IMR-90 (cell line): ENCODE data around the gene MCUR1. TPM values are rescaled to one million over a fixed set of nuclear protein-coding genes. Genes with fewer than 3 reads are reported as not detected.

ENCODE experiments used
- ATAC-seq: fragments of 200-7000 bp; cut with Tn5 transposase; 2 replicates; pipeline ENCODE4 v1.9.1; 2020; ENCODE audit warnings: low read depth, mild to moderate bottlenecking, moderate library complexity
- BruUV-seq: library from RNA; stranded (reverse); fragments of 400-500 nt; replicated peaks from 2 replicates; lab custom pipeline; 2021; lab: Mats Ljungman, UMichigan
- CTCF ChIA-PET: fragments of 300-600 bp; formaldehyde crosslinking; extraction: SDS; loops from one replicate; lab custom pipeline; 2021; ENCODE audit warnings: antibody characterized with exemption; lab: Yijun Ruan, JAX
- POLR2A ChIA-PET: fragments of 300-600 bp; sonication (Branson Sonifier 250); formaldehyde crosslinking; loops from one replicate; lab custom pipeline; 2022; ENCODE audit warnings: antibody characterized with exemption; ENCODE audit not compliant: unreplicated experiment; lab: Charles Lee
- DNase-seq: peaks from one replicate; pipeline ENCODE4 v3.0.0; 2013
- H2AFZ ChIP-seq: replicated peaks from 2 replicates; pipeline ENCODE3; 2013; ENCODE audit warnings: low read length, mild to moderate bottlenecking; ENCODE audit not compliant: poor library complexity
- H2AK5ac ChIP-seq: 2 replicates; pipeline ENCODE4 v1.6.1; 2013; ENCODE audit warnings: low read depth, low read length, inconsistent platforms
- H2AK9ac ChIP-seq: replicated peaks from 2 replicates; pipeline ENCODE3; 2013; ENCODE audit warnings: mild to moderate bottlenecking, low read depth, low read length, moderate library complexity; ENCODE audit not compliant: poor library complexity
- H2BK120ac ChIP-seq: 2 replicates; pipeline ENCODE4 v1.6.1; 2013; ENCODE audit warnings: low read depth, low read length, inconsistent platforms
- H2BK15ac ChIP-seq: 3 replicates; pipeline ENCODE4 v1.6.1; 2013; ENCODE audit warnings: low read depth, low read length, inconsistent platforms
- H2BK20ac ChIP-seq: 2 replicates; pipeline ENCODE4 v1.6.1; 2013; ENCODE audit warnings: low read depth, mild to moderate bottlenecking, inconsistent platforms, low read length, moderate library complexity
- H2BK5ac ChIP-seq: 2 replicates; pipeline ENCODE4 v1.6.1; 2013; ENCODE audit warnings: mild to moderate bottlenecking, low read depth, low read length, inconsistent platforms; ENCODE audit not compliant: poor library complexity, severe bottlenecking
- H3K14ac ChIP-seq: replicated peaks from 2 replicates; pipeline ENCODE4 v1.6.1; 2013; ENCODE audit warnings: low read depth, low read length, inconsistent platforms
- H3K18ac ChIP-seq: 2 replicates; pipeline ENCODE4 v1.6.1; 2013; ENCODE audit warnings: low read depth, low read length, control low read depth
- H3K23ac ChIP-seq: 2 replicates; pipeline ENCODE4 v1.6.1; 2013; ENCODE audit warnings: low read depth, low read length, inconsistent platforms
- H3K27ac ChIP-seq: 2 replicates; pipeline ENCODE4 v1.5.1; 2013; ENCODE audit warnings: mild to moderate bottlenecking, control low read depth, low read length; ENCODE audit not compliant: insufficient read depth
- H3K27me3 ChIP-seq: 2 replicates; pipeline ENCODE4 v1.6.1; 2013; ENCODE audit warnings: low read length; ENCODE audit not compliant: control insufficient read depth, insufficient read depth
- H3K36me3 ChIP-seq: 2 replicates; pipeline ENCODE4 v1.6.1; 2013; ENCODE audit warnings: low read length, mixed read lengths; ENCODE audit not compliant: control insufficient read depth, insufficient read depth
- H3K4ac ChIP-seq: 2 replicates; pipeline ENCODE4 v1.6.1; 2013; ENCODE audit warnings: low read depth, low read length, inconsistent platforms
- H3K4me1 ChIP-seq: 2 replicates; pipeline ENCODE4 v1.6.1; 2013; ENCODE audit warnings: low read length, mixed read lengths; ENCODE audit not compliant: control insufficient read depth, insufficient read depth
- H3K4me2 ChIP-seq: 2 replicates; pipeline ENCODE4 v1.6.1; 2013; ENCODE audit warnings: low read depth, mild to moderate bottlenecking, control low read depth, low read length, moderate library complexity
- H3K4me3 ChIP-seq: 2 replicates; pipeline ENCODE4 v1.5.1; 2013; ENCODE audit warnings: low read depth, mild to moderate bottlenecking, control low read depth, low read length, moderate library complexity; ENCODE audit not compliant: insufficient read depth
- H3K56ac ChIP-seq: 2 replicates; pipeline ENCODE4 v1.6.1; 2013; ENCODE audit warnings: low read length, inconsistent platforms; ENCODE audit not compliant: insufficient read depth; ENCODE audit errors: extremely low read depth
- H3K79me1 ChIP-seq, 2 experiments: 2 replicates each; pipeline ENCODE4 v1.6.1; 2013; ENCODE audit warnings: low read length in 2 of 2, inconsistent platforms in 1 of 2, low read depth in 1 of 2
- H3K9ac ChIP-seq: 2 replicates; pipeline ENCODE4 v1.6.1; 2013; ENCODE audit warnings: low read depth, low read length, control low read depth
- H3K9me1 ChIP-seq: 2 replicates; pipeline ENCODE4 v1.6.1; 2013; ENCODE audit warnings: low read length, inconsistent platforms; ENCODE audit not compliant: insufficient read depth
- H3K9me3 ChIP-seq: 2 replicates; pipeline ENCODE4 v1.6.1; 2013; ENCODE audit warnings: low read length; ENCODE audit not compliant: control insufficient read depth, insufficient read depth
- H4K20me1 ChIP-seq: 2 replicates; pipeline ENCODE4 v1.6.1; 2013; ENCODE audit warnings: low read length, inconsistent platforms; ENCODE audit not compliant: insufficient read depth
- H4K5ac ChIP-seq: 2 replicates; pipeline ENCODE4 v1.6.1; 2013; ENCODE audit warnings: mild to moderate bottlenecking, low read depth, low read length, control low read depth
- H4K8ac ChIP-seq, 2 experiments: 2 replicates each; pipeline ENCODE4 v1.6.1; 2013; ENCODE audit warnings: low read depth in 2 of 2, low read length in 2 of 2, control low read depth in 1 of 2, inconsistent platforms in 1 of 2
- H4K91ac ChIP-seq: 2 replicates; pipeline ENCODE4 v1.6.1; 2013; ENCODE audit warnings: low read depth, low read length, inconsistent platforms; ENCODE audit not compliant: insufficient read depth
- BHLHE40 ChIP-seq: fragments of 150-350 bp; IDR thresholded peaks from 2 replicates; pipeline ENCODE4 v1.6.1; 2016; ENCODE audit warnings: mild to moderate bottlenecking, low read depth, low read length
- CEBPB ChIP-seq: IDR thresholded peaks from 2 replicates; pipeline ENCODE4 v1.6.1; 2012; ENCODE audit warnings: low read depth, low read length, improper control_type of control experiment
- CHD1 ChIP-seq: IDR thresholded peaks from 2 replicates; pipeline ENCODE4 v1.6.1; 2012; ENCODE audit warnings: low read depth, low read length, improper control_type of control experiment
- CTCF ChIP-seq: conservative IDR thresholded peaks from 2 replicates; pipeline ENCODE4 v1.5.1; 2012; ENCODE audit warnings: mild to moderate bottlenecking, low read depth, low read length, improper control_type of control experiment
- ELK1 ChIP-seq: fragments of 150-350 bp; IDR thresholded peaks from 2 replicates; pipeline ENCODE4 v1.6.1; 2016; ENCODE audit warnings: low read depth, mild to moderate bottlenecking, low read length, moderate library complexity, borderline replicate concordance
- FOS ChIP-seq: fragments of 150-350 bp; IDR thresholded peaks from 2 replicates; pipeline ENCODE4 v1.6.1; 2016; ENCODE audit warnings: low read depth, low read length
- MAFK ChIP-seq: IDR thresholded peaks from 2 replicates; pipeline ENCODE4 v1.6.1; 2012; ENCODE audit warnings: low read depth, low read length, improper control_type of control experiment
- MAZ ChIP-seq: IDR thresholded peaks from 2 replicates; pipeline ENCODE4 v1.6.1; 2012; ENCODE audit warnings: low read depth, mild to moderate bottlenecking, low read length, improper control_type of control experiment, moderate library complexity, borderline replicate concordance
- MXI1 ChIP-seq: IDR thresholded peaks from 2 replicates; pipeline ENCODE4 v1.6.1; 2012; ENCODE audit warnings: low read depth, mild to moderate bottlenecking, low read length, moderate library complexity, borderline replicate concordance
- POLR2A ChIP-seq: IDR thresholded peaks from 2 replicates; pipeline ENCODE4 v1.6.1; 2012; ENCODE audit warnings: mild to moderate bottlenecking, low read depth, low read length
- RAD21 ChIP-seq: IDR thresholded peaks from 2 replicates; pipeline ENCODE4 v1.6.1; 2012; ENCODE audit warnings: low read length, improper control_type of control experiment
- RCOR1 ChIP-seq: IDR thresholded peaks from 2 replicates; pipeline ENCODE4 v1.6.1; 2012; ENCODE audit warnings: mild to moderate bottlenecking, low read length, improper control_type of control experiment; ENCODE audit not compliant: insufficient replicate concordance
- RFX5 ChIP-seq: IDR thresholded peaks from 2 replicates; pipeline ENCODE4 v1.8.0; 2012; ENCODE audit warnings: low read depth, mild to moderate bottlenecking, low read length, moderate library complexity
- SMC3 ChIP-seq: fragments of 150-350 bp; IDR thresholded peaks from 2 replicates; pipeline ENCODE4 v1.6.1; 2016; ENCODE audit warnings: low read depth, mild to moderate bottlenecking, antibody characterized with exemption, low read length, moderate library complexity
- USF2 ChIP-seq: fragments of 150-350 bp; IDR thresholded peaks from 2 replicates; pipeline ENCODE4 v1.6.1; 2017; ENCODE audit warnings: mild to moderate bottlenecking, antibody characterized with exemption, low read length, low read depth
- WGBS, 2 experiments: methylation state at CpG; one replicate each; pipeline versions ENCODE4 v1.1.5 to v1.1.7; 2013; ENCODE audit warnings: missing lambda C conversion rate in 2 of 2; ENCODE audit not compliant: insufficient read length in 1 of 2; ENCODE audit errors: extremely low coverage in 2 of 2; 5-methylcytosine and 5-hydroxymethylcytosine counted together
- dilution Hi-C: fragments of 300-500 bp; cut with HindIII; formaldehyde crosslinking; loops from one replicate; pipeline ENCODE4 v1.14.3; 2018; ENCODE audit warnings: low sequenced_read_pairs; ENCODE audit not compliant: unreplicated experiment
- in situ Hi-C: fragments of 300-500 bp; cut with MboI; formaldehyde crosslinking; loops from 3 replicates; pipeline ENCODE4 v1.14.3; 2019; ENCODE audit warnings: low sequenced_read_pairs, inconsistent platforms, mixed read lengths
- intact Hi-C: fragments of 100-400 bp; cut with micrococcal nuclease; formaldehyde crosslinking; loops from 2 replicates; pipeline ENCODE4 v1.10.0; 2022
- polyA plus RNA-seq, 3 experiments: library from polyadenylated mRNA; depleted of rRNA; stranded (reverse); fragments of >200 nt; gene quantifications; 2 replicates each; pipeline ENCODE4 v1.2.3, GENCODE V29; 2012; ENCODE audit warnings: low replicate concordance in 1 of 3
- total RNA-seq: library from RNA; depleted of rRNA; stranded (reverse); fragments of >200 nt; gene quantifications from 2 replicates; pipeline ENCODE4 v1.2.3, GENCODE V29; 2012

The MCUR1 gene
- total and polyA plus RNA-seq, 2 of the 4 experiments (the other 2 are of a cell fraction) = 4.1 to 6.5 TPM

GRCh38 chr6:13795041-13795750, 19.2 kb downstream of the MCUR1 start:
- H3K9ac ChIP-seq = no peak overlapping the region
- TF ChIP-seq FOS (no peak), MXI1 (no peak), MAFK (no peak), USF2 (no peak), CTCF (peak; percentile 91), RFX5 (no peak), BHLHE40 (no peak), MAZ (no peak), SMC3 (peak; percentile 78), CHD1 (no peak), RAD21 (peak; percentile 76), ELK1 (no peak), POLR2A (peak; percentile 22; the same call in 1 of the 2 replicates), CEBPB (no peak), RCOR1 (no peak)

More at GRCh38 chr6:13795041-13795750, 19.2 kb downstream of the MCUR1 start:
- Histone ChIP-seq H3K27ac (no peak overlapping the region), H3K4me1 (no peaks in the 10 kb centered on the region), H3K9me3 (no peaks in the 10 kb centered on the region), H3K4me2 (no peak overlapping the region), H2BK20ac (no peak overlapping the region), H2BK120ac (no peak overlapping the region), H3K79me1 (no peaks in the 10 kb centered on the region; a peak in 1 of 4 replicates), H4K20me1 (no peaks in the 10 kb centered on the region), H3K23ac (no peak overlapping the region), H3K9me1 (no peaks in the 10 kb centered on the region), H3K36me3 (peaks cover 4% of the 10 kb centered on the region), H4K8ac (no peak overlapping the region), H2AK9ac (no peak overlapping the region), H3K18ac (no peak overlapping the region), H4K5ac (no peak overlapping the region), H2BK5ac (no peak overlapping the region), H4K91ac (no peak overlapping the region), H3K27me3 (no peaks in the 10 kb centered on the region), H3K56ac (no peak overlapping the region), H2AFZ (no peak overlapping the region), H3K4ac (no peak overlapping the region), H3K4me3 (no peak overlapping the region), H2BK15ac (no peak overlapping the region), H3K14ac (no peak overlapping the region), H2AK5ac (no peak overlapping the region)
- POLR2A ChIA-PET = no interaction called here
- in situ Hi-C loops (loop anchor here (10.0 kb wide), 1 partner anchor 270 kb away; no protein-coding TSS in a partner anchor), intact Hi-C loops (loop anchor here (1.0 to 10.0 kb wide), 4 partner anchors 83 to 349 kb away; partner anchors contain the start of gene RANBP9), dilution Hi-C loops (no loop called here)
- DNase-seq (peak; percentile 83), ATAC-seq (peak; percentile 96)
- no CpG with 5 or more reads among the region's 8 CpGs for WGBS, 2 experiments
- no TSS peak for BruUV-seq
- CTCF ChIA-PET = interaction anchor here (0.6 to 2.1 kb wide), 15 partner anchors 9 to 1661 kb away, joined by 3 to 9 read pairs (median 3); no protein-coding TSS in a partner anchor
